Omental fat pad (tissue), 4 donors: ENCODE results near the gene RAMACL. TPM values are rescaled to one million over a fixed set of nuclear protein-coding genes. Genes with fewer than 3 reads are reported as not detected.

Experiments used
- ATAC-seq: fragments of 150-250 bp; one replicate; pipeline ENCODE4 v1.9.1; 2016; ENCODE audit warnings: mild to moderate bottlenecking, moderate library complexity; ENCODE audit not compliant: low FRiP score
- DNase-seq: peaks from one replicate; pipeline ENCODE4 v3.0.0-alpha.2; 2019; ENCODE audit warnings: low spot score
- total RNA-seq, 4 donors: library from RNA; depleted of rRNA; stranded (reverse); fragments of >200 nt; gene quantifications; one replicate each; pipeline ENCODE4 v1.1.0, GENCODE V29; 2016
- TF ChIP-seq, protein P1 (sequence below), 3 donors: fragments of 450-650 bp; IDR thresholded peaks; one replicate each; pipeline ENCODE4 v1.5.1; 2016 to 2017; ENCODE audit warnings: antibody characterized with exemption in 3 of 3, mild to moderate bottlenecking in 3 of 3, moderate library complexity in 2 of 3

Gene RAMACL
- total RNA-seq, 4 donors from 2014 or later = 1.9 to 10.9 (median 4.6) TPM

GRCh38 chr6:166627875-166628801 lies 41.7 kb upstream of the RAMACL start:
- peak; percentile 17 for ATAC-seq
- TF ChIP-seq, protein P1, sequence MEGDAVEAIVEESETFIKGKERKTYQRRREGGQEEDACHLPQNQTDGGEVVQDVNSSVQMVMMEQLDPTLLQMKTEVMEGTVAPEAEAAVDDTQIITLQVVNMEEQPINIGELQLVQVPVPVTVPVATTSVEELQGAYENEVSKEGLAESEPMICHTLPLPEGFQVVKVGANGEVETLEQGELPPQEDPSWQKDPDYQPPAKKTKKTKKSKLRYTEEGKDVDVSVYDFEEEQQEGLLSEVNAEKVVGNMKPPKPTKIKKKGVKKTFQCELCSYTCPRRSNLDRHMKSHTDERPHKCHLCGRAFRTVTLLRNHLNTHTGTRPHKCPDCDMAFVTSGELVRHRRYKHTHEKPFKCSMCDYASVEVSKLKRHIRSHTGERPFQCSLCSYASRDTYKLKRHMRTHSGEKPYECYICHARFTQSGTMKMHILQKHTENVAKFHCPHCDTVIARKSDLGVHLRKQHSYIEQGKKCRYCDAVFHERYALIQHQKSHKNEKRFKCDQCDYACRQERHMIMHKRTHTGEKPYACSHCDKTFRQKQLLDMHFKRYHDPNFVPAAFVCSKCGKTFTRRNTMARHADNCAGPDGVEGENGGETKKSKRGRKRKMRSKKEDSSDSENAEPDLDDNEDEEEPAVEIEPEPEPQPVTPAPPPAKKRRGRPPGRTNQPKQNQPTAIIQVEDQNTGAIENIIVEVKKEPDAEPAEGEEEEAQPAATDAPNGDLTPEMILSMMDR (IDR thresholded peaks at IDR 0.05) = no peak
- DNase-seq = peak; percentile 47

GRCh38 chr6:166627033-166627874 lies 40.8 kb upstream of the RAMACL start, which contains the start of gene RPS6KA2:
Gene RPS6KA2 (minus strand): TSS chr6:166627251. CDS start chr6:166627019, 232 bp downstream.
- TF ChIP-seq, protein P1 (IDR thresholded peaks at IDR 0.05) = no peak
- DNase-seq (peak; percentile 97), ATAC-seq (peak; percentile 97)

- DNase-seq (no peak), ATAC-seq (no peak)
- TF ChIP-seq, protein P1 (IDR thresholded peaks at IDR 0.05) = no peak
Observed at GRCh38 chr6:166626177-166627032, 39.9 kb upstream of the RAMACL start.

DNA sequence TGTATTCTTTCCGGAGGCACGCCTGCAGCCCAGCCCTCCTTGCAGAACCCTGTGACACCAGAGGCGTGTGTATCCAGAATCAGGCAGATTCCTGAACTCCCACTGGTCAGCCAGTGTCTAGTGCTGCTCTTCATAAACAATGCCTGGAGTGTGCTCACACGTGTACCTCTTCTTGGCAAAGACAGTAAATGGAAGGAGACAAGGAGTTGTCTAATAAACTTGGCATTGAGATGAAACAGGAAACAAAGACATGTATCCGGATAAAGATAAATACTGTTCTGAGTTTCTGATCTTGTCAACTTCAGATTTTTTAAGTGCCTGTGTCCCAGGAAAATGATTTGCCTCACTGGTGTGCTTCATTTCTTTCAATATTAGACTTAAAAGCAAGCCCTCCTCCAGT lies 38.9 kb upstream of the RAMACL start:
- DNase-seq (no peak), ATAC-seq (no peak)
- TF ChIP-seq, protein P1 (IDR thresholded peaks at IDR 0.05) = no peak

- no peak for DNase-seq
- ATAC-seq = peak; percentile 11
- TF ChIP-seq, protein P1 (IDR thresholded peaks at IDR 0.05) = no peak
Observed at GRCh38 chr6:166624275-166624674, 37.8 kb upstream of the RAMACL start.

DNA sequence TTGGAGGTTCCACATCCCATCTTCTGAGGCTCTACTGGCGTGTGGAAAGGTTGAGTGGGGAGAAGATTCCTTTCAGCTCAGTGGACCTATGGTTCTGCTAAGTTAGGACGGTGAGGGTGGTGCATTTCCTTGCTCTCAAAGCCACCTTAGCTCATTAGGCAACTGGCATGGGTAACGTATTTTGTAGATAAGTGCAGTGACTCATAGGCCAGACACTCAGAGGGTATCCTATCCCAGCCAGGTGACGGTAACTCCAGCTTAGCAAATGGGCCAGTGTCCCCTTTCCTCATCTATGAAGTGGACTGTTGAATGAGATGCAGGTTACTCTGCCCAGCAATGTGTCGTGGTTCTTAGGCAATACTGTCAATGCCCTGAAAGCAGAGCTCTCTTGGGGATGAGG lies 36.8 kb upstream of the RAMACL start:
- DNase-seq (no peak), ATAC-seq (no peak)
- TF ChIP-seq, protein P1 (IDR thresholded peaks at IDR 0.05) = no peak
